NCI-H524 (cell line): ENCODE measurements around the gene OR10G8.

Experiments used
- DNase-seq, 2 experiments: peaks; one replicate each; lab custom pipeline; 2025; lab: John Stamatoyannopoulos, UW

Gene OR10G8

GRCh38 chr11:124077266-124077665 is 50.7 kb downstream of the OR10G8 start:
- DNase-seq = no peak

- DNase-seq = no peak
Measured at GRCh38 chr11:124078591-124078990, 52.0 kb downstream of the OR10G8 start.

- DNase-seq = no peak
Measured at GRCh38 chr11:124079631-124080326, 53.2 kb downstream of the OR10G8 start.
